Fibroblast of mammary gland (primary cell): ENCODE measurements around the gene NFKB1.

Experiments
- DNase-seq: peaks from one replicate; pipeline ENCODE4 v3.0.0-alpha.2; 2010; ENCODE audit warnings: low read depth
- H3K4me3 ChIP-seq: 2 replicates; pipeline ENCODE4 v1.5.1; 2011; ENCODE audit warnings: low read depth, mild to moderate bottlenecking, low read length, moderate library complexity; ENCODE audit not compliant: control insufficient read depth
- TF ChIP-seq, protein P1 (sequence below): conservative IDR thresholded peaks from 2 replicates; pipeline ENCODE4 v1.5.1; 2011; ENCODE audit warnings: low read depth, low read length, inconsistent platforms; ENCODE audit not compliant: control insufficient read depth, insufficient read depth

Gene NFKB1

DNA sequence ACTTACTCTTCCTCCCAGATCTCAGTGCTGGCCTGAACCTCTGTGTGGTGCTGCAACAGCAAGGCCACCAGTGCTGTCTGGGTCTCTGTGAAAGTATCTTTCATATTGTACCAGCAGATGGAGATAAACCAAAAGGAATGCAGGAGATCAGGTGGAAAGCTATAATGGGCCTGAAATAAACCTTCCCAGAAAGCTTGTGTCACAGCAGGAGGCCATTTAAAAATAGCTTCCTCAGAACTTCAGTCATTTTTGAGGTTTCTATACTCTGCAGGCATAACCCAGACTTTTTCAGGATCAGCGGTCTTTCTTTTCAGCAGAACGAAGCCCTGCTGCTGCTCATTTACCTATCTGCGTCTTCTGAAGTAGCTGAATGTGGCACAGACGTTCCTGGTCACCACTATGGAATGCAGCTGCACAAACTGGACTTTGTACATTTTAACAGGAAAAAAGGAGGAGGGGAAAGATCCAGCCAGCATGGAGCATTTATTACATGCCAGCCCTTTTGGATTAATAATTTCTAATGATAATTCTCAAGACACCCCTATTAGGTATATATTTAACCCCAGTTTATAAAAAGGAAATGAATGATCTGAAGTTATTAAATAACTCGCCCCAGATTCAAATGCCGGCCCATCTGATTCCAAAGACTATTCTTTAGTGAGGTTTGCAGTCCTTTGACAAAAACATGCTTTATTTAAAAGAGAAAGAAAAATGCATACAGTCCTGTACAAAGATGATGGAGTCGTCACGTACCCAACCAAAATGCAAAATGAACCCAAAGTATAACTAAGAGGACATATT lies 119.7 kb downstream of the NFKB1 start:
- H3K4me3 ChIP-seq, result no peak overlapping the region
- TF ChIP-seq, protein P1, sequence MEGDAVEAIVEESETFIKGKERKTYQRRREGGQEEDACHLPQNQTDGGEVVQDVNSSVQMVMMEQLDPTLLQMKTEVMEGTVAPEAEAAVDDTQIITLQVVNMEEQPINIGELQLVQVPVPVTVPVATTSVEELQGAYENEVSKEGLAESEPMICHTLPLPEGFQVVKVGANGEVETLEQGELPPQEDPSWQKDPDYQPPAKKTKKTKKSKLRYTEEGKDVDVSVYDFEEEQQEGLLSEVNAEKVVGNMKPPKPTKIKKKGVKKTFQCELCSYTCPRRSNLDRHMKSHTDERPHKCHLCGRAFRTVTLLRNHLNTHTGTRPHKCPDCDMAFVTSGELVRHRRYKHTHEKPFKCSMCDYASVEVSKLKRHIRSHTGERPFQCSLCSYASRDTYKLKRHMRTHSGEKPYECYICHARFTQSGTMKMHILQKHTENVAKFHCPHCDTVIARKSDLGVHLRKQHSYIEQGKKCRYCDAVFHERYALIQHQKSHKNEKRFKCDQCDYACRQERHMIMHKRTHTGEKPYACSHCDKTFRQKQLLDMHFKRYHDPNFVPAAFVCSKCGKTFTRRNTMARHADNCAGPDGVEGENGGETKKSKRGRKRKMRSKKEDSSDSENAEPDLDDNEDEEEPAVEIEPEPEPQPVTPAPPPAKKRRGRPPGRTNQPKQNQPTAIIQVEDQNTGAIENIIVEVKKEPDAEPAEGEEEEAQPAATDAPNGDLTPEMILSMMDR, result peak; percentile 56
- DNase-seq, result peak; percentile 74

DNA sequence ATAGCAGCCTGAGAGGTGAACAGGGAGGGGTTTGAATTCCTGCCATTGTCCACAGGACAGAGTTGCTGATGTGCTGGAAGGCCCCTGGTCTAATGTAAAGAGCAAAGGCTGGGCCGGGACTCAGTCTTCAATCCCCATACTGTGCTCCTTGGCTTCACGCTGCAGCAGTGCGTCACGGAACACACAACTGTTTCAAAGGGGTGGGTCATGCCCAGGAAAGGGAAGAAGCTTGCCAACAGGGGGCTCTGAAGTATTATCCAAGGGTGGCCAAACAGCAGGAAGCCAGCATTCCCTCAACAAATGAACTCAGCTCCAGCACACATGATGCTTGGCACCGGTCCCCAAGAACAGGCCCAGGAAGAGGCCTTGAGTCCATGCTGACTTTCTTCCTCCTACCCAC lies 122.5 kb downstream of the NFKB1 start:
- DNase-seq, result peak; percentile 61

DNA sequence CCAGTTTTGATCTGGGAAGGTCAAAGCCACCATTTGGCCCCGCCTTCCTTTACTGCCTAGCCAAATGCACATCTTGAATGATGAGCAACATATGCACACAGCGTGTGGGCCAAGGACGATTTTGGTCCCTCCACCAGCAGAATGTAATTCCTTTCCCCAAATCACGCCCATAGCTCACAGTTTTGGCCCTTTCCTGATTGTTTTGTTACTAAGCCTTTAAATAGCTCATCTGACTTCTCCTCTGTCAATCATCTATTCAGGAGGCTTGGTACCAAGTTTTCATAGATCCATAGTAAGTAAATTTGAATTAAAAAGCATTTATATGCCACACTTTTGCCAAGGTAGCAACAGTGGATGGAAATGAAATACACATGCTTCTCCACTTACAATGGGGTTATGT lies 123.3 kb downstream of the NFKB1 start:
- TF ChIP-seq, protein P1, result no peak
- no peak overlapping the region for H3K4me3 ChIP-seq
- DNase-seq, result no peak

More for the DNA sequence above, 122.5 kb downstream of the NFKB1 start:
- no peak overlapping the region for H3K4me3 ChIP-seq
- TF ChIP-seq, protein P1, result peak; percentile 16

DNA sequence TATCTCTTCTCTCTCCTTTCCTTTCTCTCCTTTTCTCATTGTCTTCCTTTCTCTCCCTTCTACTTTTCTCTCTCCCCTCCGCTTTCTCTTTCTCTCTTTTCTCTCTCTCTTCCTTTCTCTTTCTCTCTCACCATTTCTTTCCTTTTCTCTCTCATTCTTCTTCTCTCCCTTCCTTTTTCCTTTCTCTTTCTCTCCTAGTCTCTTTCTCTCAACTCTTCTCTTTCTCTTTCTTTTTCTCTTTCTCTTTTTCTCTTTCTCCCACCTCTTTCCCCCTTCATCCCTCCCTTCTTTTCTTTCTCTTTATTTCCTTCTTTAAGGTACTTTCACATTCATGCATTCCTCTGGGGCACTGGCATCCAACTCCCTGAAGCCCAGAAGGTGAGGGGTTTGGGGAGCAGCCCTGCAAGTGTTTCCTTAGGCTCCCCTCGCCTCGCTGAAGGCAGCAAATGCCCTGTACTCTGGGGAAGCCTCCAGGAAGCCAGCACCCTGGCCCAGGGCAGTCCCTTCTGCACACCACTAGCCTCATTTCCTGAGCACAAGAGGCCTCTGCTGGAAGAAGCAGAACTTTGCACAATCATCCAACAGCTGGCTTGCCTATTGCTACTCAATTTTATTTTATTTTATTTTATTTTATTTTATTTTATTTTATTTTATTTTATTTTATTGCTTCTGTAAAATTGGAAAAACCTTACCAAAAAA lies 124.2 kb downstream of the NFKB1 start:
- TF ChIP-seq, protein P1, result peak; percentile 44
- H3K4me3 ChIP-seq, result no peak overlapping the region
- DNase-seq, result peak; percentile 65

- DNase-seq, result peak; percentile 88
Observed at GRCh38 chr4:102627831-102628523, 126.8 kb downstream of the NFKB1 start.

DNA sequence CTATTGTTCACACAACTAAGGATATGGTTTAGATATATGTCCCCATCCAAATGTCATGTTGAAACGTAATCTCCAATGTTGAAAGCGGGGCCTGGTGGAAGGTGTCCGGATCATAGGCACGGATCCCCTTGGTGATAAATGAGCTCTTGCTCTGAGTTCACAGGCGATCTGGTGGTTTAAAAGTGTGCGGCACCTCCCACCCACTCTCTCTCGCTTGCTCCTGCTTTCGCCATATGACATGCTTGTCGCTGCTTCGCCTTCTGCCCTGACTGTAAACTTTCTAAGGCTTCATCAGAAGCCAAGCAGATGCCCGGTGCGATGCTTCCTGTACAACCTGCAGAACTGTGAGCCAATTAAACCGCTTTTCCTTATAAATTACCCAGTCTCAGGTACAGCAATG lies 128.5 kb downstream of the NFKB1 start:
- TF ChIP-seq, protein P1, result no peak
- no peak overlapping the region for H3K4me3 ChIP-seq
- DNase-seq, result no peak

More at GRCh38 chr4:102627831-102628523, 126.8 kb downstream of the NFKB1 start:
- no peak overlapping the region for H3K4me3 ChIP-seq
- TF ChIP-seq, protein P1, result no peak
